Vagina (tissue), 2 donors: ENCODE data around the gene MBD6. TPM values are rescaled to one million over a fixed set of nuclear protein-coding genes. Genes with fewer than 3 reads are reported as not detected.
"Not testable (repeated sequence)": the region's sequence is repeated elsewhere in the genome, so short reads cannot be mapped to it uniquely, and the experiment has no call there.

Source experiments
- DNase-seq, 2 donors: peaks; one replicate each; pipeline ENCODE4 v3.0.0-alpha.2; 2017; ENCODE audit errors: extremely low spot score in 2 of 2
- H3K27ac ChIP-seq: fragments of 200-600 bp; sonication (generic); one replicate; pipeline ENCODE4 v1.5.1; 2019
- H3K27me3 ChIP-seq: fragments of 200-600 bp; sonication (generic); one replicate; pipeline ENCODE4 v1.5.1; 2019
- H3K36me3 ChIP-seq, 2 donors: fragments of 200-600 bp; sonication (generic); one replicate each; pipeline ENCODE4 v1.5.1; 2017 to 2019
- H3K4me1 ChIP-seq: fragments of 200-600 bp; sonication (generic); one replicate; pipeline ENCODE4 v1.5.1; 2019
- H3K4me3 ChIP-seq, 2 donors: fragments of 200-600 bp; sonication (generic); 1 replicate in 1 of 2; 2 replicates in 1 of 2; pipeline ENCODE4 v1.5.1; 2016 to 2019
- H3K9me3 ChIP-seq: fragments of 200-600 bp; sonication (generic); one replicate; pipeline ENCODE4 v1.5.1; 2019
- POLR2A ChIP-seq, 2 donors: fragments of 450-650 bp; IDR thresholded peaks; one replicate each; pipeline ENCODE4 v1.6.1; 2017; ENCODE audit warnings: antibody characterized with exemption in 2 of 2, mild to moderate bottlenecking in 2 of 2, moderate library complexity in 2 of 2
- POLR2AphosphoS5 ChIP-seq, 2 donors: sonication (generic); formaldehyde crosslinking; IDR thresholded peaks; one replicate each; pipeline ENCODE4 v1.9.0; 2017; ENCODE audit warnings: antibody characterized with exemption in 2 of 2, mild to moderate bottlenecking in 2 of 2, low read depth in 1 of 2; ENCODE audit not compliant: insufficient read depth in 1 of 2
- intact Hi-C: fragments of 100-400 bp; cut with DNase I; formaldehyde crosslinking; loops from one replicate; pipeline ENCODE4 v1.15.1; 2023
- total RNA-seq: library from RNA; depleted of rRNA; stranded (reverse); fragments of >200 nt; gene quantifications from one replicate; pipeline ENCODE4 v1.2.3, GENCODE V29; 2016
- TF ChIP-seq, protein P1 (sequence below), 3 experiments: fragments of 450-650 bp in 2 of 3; fragments of 200-600 bp in 1 of 3; sonication (generic) in 1 of 3; IDR thresholded peaks; one replicate each; pipeline ENCODE4 v1.5.1; 2017 to 2019; ENCODE audit warnings: antibody characterized with exemption in 3 of 3, mild to moderate bottlenecking in 2 of 3, moderate library complexity in 2 of 3

Gene MBD6
- total RNA-seq, 1 donor from 2014 or later = 26.8 TPM

DNA sequence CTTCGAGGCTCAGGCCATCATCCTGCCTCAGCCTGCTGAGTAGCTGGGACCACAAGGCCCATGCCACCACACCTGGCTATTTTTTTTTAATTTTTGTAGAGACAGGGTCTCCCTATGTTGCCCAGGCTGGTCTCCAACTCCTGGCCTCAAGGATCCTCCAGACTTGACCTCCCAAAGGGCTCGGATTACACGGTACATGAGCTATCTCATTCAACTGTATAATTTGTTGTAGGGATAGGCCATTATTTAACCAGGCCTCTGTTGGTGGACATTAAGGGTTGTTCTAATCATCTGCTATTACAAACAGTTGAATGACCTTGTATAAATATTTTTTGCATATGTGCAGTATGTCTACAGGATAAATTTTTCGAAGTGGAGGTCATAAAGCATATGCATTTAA, 36.2 kb downstream of the MBD6 start:
- intact Hi-C loops = no loop called here
- no peaks in the 10 kb centered on the region for H3K9me3 ChIP-seq
- H3K27ac ChIP-seq = no peak overlapping the region
- no peaks in the 10 kb centered on the region for H3K36me3 ChIP-seq
- no peak overlapping the region for H3K4me3 ChIP-seq
- DNase-seq = no peak
- TF ChIP-seq, protein P1, sequence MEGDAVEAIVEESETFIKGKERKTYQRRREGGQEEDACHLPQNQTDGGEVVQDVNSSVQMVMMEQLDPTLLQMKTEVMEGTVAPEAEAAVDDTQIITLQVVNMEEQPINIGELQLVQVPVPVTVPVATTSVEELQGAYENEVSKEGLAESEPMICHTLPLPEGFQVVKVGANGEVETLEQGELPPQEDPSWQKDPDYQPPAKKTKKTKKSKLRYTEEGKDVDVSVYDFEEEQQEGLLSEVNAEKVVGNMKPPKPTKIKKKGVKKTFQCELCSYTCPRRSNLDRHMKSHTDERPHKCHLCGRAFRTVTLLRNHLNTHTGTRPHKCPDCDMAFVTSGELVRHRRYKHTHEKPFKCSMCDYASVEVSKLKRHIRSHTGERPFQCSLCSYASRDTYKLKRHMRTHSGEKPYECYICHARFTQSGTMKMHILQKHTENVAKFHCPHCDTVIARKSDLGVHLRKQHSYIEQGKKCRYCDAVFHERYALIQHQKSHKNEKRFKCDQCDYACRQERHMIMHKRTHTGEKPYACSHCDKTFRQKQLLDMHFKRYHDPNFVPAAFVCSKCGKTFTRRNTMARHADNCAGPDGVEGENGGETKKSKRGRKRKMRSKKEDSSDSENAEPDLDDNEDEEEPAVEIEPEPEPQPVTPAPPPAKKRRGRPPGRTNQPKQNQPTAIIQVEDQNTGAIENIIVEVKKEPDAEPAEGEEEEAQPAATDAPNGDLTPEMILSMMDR (IDR thresholded peaks at IDR 0.05) = no peak
- TF ChIP-seq POLR2A (IDR thresholded peaks at IDR 0.05) (no peak), POLR2AphosphoS5 (IDR thresholded peaks at IDR 0.05; ENCODE audit: insufficient read depth in 1 of 2, low read depth in 1 of 2) (no peak)
- no peaks in the 10 kb centered on the region for H3K4me1 ChIP-seq
- no peaks in the 10 kb centered on the region for H3K27me3 ChIP-seq

DNA sequence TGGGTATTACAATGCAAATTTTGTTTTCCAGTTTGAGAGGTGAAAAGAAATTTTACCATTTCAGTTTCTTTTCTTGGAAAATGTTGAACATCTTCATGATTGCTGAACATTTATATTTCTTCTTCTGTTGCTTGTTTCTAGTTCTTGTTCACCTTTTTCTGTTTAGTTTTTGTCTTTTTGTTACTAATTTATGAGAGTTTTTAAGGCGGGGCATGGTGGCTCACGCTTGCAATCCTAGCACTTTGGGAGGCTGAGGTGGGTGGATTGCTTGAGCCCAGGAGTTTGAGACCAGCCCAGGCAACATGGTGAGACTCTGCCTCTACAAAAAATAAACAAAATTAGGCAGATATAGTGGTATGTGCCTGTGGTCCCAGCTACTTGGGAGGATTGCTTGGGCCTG, 37.9 kb downstream of the MBD6 start:
- Histone ChIP-seq H3K27ac (no peak overlapping the region), H3K4me3 (no peak overlapping the region), H3K27me3 (no peaks in the 10 kb centered on the region), H3K4me1 (no peaks in the 10 kb centered on the region), H3K9me3 (no peaks in the 10 kb centered on the region), H3K36me3 (no peaks in the 10 kb centered on the region)
- intact Hi-C loops = no loop called here
- TF ChIP-seq POLR2A (IDR thresholded peaks at IDR 0.05) (no peak), POLR2AphosphoS5 (IDR thresholded peaks at IDR 0.05; ENCODE audit: insufficient read depth in 1 of 2, low read depth in 1 of 2) (no peak)
- TF ChIP-seq, protein P1 (IDR thresholded peaks at IDR 0.05) = no peak
- no peak for DNase-seq

DNA sequence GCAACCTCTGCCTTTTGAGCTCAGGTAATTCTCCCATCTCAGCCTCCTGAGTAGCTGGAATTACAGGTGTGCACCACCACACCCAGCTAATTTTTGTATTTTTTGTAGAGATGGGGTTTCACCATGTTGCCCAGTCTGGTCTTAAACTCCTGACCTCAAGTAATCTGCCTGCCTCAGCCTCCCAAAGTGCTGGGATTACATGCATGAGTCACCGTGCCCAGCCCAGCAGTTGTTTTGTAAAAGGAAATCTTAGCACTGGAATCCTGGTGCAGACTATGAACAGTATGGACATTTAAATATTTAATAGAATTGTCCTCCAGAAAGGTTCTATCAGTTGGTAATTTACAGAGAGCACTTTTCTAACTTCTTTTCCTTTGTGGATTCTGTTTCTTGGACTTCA, 38.5 kb downstream of the MBD6 start:
- H3K4me1 ChIP-seq, H3K36me3 ChIP-seq, DNase-seq, intact Hi-C loops, H3K27ac ChIP-seq, H3K4me3 ChIP-seq, H3K9me3 ChIP-seq, H3K27me3 ChIP-seq: not testable (repeated sequence)

DNA sequence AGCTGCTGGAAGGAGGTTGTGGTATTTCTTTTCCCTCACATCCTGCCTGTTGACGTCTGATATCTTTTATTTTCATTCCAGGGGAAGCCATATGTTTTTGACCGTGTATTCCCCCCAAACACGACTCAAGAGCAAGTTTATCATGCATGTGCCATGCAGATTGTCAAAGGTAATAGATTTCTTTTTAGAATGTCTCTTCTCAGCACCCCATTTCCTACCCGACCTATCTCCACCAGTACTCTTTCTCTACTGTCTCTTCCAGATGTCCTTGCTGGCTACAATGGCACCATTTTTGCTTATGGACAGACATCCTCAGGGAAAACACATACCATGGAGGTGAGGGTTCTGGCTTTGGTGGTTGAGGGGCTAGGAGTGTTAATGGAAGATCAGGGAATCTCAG, 40.7 kb downstream of the MBD6 start:
- TF ChIP-seq, protein P1 (IDR thresholded peaks at IDR 0.05) = no peak
- TF ChIP-seq POLR2AphosphoS5 (IDR thresholded peaks at IDR 0.05; ENCODE audit: insufficient read depth in 1 of 2, low read depth in 1 of 2) (no peak), POLR2A (IDR thresholded peaks at IDR 0.05) (no peak)

DNA sequence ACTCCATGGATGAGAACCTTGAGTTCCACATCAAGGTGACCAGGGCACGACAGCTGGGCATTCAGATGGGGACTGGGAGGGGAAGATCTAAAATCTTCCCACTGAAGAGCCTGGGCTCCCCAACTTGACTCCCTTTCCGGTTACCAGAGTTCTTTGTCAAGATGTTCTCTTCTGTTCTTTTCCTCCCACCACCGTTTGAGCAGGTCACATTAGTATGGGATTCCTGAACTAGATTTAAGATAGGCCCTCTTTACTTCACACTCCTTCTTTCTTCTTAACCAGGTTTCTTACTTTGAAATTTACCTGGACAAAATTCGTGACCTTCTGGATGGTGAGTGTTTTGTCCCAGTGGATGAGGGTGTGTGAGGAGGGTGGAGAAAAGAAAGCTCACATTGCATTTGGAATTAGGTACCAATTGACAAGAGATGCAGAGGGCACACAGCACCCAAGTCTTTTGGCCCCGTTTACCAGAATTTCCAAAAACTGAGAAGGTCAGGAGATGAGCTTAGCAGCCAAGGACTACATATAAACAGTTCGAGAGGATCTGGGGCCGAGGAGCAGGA, 41.6 kb downstream of the MBD6 start:
- intact Hi-C loops = no loop called here

More for the DNA sequence above, 40.7 kb downstream of the MBD6 start:
- no peak overlapping the region for H3K4me3 ChIP-seq
- DNase-seq = no peak
- no peaks in the 10 kb centered on the region for H3K27me3 ChIP-seq
- H3K4me1 ChIP-seq = no peaks in the 10 kb centered on the region
- no peak overlapping the region for H3K27ac ChIP-seq
- no peaks in the 10 kb centered on the region for H3K36me3 ChIP-seq
- intact Hi-C loops = no loop called here
- H3K9me3 ChIP-seq = no peaks in the 10 kb centered on the region

More for the DNA sequence above, 41.6 kb downstream of the MBD6 start:
- Histone ChIP-seq H3K36me3 (no peaks in the 10 kb centered on the region), H3K4me3 (no peak overlapping the region), H3K27me3 (no peaks in the 10 kb centered on the region), H3K4me1 (no peaks in the 10 kb centered on the region), H3K9me3 (no peaks in the 10 kb centered on the region), H3K27ac (no peak overlapping the region)
- no peak for TF ChIP-seq POLR2A (IDR thresholded peaks at IDR 0.05)
- no peak for TF ChIP-seq POLR2AphosphoS5 (IDR thresholded peaks at IDR 0.05; ENCODE audit: insufficient read depth in 1 of 2, low read depth in 1 of 2)
- TF ChIP-seq, protein P1 (IDR thresholded peaks at IDR 0.05) = no peak
- no peak for DNase-seq
